SW 1271 (cell line): ENCODE measurements around the gene S1PR1.
"Not testable (repeated sequence)": the region's sequence is repeated elsewhere in the genome, so short reads cannot be mapped to it uniquely, and the experiment has no call there.

Experiments
- DNase-seq, 2 experiments: peaks; one replicate each; lab custom pipeline; 2025; lab: John Stamatoyannopoulos, UW

S1PR1 gene

DNA sequence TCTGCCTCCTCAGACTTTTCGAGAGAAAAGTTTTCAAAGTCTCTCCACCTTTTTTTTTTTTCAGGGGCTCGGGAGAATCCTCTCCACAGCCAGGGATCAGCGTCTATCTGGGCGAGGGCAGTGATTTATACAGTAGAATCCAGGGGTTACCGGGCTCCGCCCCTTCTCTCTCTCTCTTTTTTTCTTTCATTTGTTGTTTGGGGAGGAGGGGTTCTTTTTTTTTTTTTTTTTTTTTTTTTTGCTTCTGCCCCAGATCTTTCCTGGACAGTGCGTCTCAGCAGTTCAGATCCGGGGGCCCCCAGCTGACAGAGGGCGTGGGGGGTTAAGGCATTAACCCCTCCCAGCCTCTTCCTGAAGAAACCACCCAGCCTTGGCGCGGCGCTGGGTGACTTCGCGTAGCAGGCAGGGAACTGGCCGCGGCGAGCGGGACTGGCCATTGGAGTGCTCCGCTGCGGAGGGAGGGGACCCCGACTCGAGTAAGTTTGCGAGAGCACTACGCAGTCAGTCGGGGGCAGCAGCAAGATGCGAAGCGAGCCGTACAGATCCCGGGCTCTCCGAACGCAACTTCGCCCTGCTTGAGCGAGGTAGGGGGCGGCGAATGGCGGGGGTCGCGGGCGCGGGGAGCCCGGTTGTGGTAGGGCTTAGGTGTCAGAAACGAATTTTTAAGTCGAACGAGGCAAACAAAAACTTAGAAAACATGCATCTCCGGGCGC lies at the start of gene S1PR1:
TSS of gene S1PR1 (plus strand) at position 504 of the 713 bp plus-strand sequence. CDS start 1,966 bp downstream, outside the sequence.
- DNase-seq: no peak

DNA sequence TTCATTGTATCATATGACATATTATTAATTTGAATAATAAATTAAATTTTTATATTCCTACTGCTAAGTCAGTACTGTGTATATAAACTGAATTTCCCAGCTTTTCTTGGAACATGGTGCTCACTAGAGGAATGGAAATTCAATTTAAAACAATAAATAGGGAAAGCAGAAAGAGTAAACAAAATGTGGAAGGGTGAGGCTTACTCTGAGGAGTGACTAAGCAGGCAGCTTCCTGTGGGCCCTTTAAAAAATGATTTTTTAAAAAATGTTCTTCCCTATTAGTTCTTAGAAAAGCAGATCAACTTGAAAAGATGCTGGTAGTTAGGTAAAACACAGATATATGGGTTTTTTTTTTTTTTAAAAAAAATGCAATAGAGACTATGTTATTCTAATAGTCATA lies 49.5 kb upstream of the S1PR1 start:
- DNase-seq: no peak

DNA sequence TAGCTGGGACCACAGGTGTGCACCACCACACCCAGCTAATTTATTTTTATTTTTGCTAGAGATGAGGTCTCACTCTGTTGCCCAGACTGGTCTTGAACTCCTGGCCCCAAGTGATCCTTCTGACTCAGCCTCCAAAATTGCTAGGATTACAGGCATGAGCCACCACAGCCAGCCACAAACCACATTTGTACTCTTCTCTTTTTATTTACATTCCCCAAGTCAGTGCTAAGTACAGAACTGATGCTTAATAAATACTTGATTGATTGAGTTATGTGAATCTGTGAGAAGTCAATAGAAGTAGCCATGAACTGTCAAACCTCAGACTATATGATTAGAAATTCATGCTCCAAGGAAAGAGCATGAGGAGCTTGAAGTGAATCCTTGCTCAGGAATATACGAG lies 48.5 kb upstream of the S1PR1 start:
- DNase-seq: no peak

DNA sequence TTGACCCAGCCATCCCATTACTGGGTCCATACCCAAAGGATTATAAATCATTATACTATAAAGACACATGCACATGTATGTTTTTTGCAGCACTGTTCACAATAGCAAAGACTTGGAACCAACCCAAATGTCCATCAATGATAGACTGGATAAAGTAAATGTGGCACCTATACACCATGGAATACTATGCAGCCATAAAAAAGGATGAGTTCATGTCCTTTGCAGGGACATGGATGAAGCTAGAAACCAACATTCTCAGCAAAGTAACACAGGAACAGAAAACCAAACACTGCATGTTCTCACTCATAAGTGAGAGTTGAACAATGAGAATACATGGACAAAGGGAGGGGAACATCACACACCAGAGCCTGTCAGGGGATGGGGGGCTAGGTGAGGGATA lies 47.9 kb upstream of the S1PR1 start:
- not testable (repeated sequence) for DNase-seq

DNA sequence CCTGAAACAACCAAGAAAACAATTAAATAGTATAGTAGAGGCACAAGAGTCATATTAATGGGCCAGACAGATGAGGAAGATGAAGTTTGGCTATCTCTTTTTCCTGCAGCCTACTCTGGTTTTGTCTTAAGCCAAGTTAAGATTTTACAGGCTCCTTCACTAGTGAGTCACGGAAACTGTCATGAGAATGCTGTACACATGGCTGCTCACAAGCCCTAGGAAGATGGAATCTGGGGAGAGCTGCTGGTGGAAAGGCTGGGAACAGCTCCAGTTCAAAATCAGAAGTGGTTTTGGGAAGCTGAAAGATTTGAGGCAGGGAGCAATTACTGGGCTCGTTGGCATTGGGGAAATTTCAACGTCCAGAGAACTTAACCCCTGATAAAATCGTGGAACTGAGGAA lies 46.4 kb upstream of the S1PR1 start:
- DNase-seq: no peak

DNA sequence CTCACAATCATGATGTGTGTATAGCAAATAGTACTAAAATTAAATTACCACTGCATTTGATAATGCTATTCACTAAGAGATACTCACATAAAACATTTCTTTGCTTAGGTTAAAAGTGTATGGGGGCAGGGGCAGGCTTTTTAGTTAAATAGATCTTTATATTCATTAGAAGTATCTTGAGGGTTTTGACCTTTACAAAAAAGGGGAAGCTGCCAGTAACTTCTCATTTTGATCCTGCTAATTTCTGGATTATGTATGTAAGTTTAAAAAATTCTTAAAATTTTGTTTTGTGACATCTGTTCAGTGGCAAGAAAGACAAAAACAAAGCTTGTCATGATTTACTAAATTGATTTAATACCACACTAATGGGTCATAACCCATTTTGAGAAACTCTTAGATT lies 45.8 kb upstream of the S1PR1 start:
- no peak for DNase-seq

DNA sequence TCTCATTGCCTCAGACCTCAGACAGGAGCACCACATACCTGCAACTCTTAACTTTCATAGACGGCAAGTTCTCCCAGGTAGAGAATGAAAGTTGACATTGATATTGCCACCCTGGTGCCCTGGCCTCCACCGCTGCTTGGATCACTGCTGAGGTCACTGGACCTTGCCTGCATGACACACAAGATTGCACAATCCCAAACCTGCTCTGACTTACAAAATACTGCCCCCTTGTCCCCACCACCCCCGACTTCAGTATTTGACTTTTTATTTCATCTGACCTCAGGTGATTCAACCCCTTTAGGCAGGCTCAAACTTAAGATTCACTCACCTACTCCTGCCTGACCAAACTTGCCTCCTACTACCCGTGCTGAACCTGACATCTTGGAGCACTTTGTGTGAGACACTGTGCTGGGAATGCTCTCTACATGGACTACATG lies 43.1 kb upstream of the S1PR1 start:
- no peak for DNase-seq

DNA sequence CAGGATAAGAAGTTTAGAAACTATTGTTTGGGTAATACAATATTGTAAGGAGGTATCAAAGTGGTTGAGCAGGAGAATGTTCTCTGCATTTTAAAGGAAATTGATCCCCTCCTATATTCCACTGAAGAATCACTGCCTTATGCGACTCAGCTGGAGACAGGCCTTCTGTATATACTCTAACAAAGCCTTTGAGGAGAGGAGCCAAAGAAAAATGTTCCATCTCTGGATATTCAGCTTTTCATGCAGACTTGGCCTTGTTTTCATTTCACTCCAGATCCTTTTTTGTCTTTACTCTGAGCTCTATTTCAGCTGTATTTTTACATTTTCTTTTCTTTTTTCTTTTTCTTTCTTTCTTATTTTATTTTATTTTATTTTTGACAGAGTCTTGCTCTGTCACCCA lies 42.1 kb upstream of the S1PR1 start:
- DNase-seq: no peak

DNA sequence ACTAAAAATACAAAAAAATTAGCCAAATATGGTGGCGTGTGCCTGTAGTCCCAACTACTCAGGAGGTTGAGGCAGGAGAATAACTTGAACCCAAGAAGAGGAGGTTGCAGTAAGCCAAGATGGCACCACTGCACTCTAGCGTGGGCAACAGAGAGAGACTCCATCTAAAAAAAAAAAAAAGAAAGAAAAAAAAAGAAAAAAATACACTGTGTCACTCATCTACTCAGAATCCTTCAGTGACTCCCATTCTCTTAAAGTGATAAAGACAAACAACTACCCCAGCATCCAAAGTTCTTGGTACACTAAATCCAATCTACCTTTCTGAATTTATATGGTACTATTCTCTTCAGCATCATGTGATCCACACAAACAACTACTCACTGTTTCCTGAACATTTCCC lies 40.2 kb upstream of the S1PR1 start:
- no peak for DNase-seq

DNA sequence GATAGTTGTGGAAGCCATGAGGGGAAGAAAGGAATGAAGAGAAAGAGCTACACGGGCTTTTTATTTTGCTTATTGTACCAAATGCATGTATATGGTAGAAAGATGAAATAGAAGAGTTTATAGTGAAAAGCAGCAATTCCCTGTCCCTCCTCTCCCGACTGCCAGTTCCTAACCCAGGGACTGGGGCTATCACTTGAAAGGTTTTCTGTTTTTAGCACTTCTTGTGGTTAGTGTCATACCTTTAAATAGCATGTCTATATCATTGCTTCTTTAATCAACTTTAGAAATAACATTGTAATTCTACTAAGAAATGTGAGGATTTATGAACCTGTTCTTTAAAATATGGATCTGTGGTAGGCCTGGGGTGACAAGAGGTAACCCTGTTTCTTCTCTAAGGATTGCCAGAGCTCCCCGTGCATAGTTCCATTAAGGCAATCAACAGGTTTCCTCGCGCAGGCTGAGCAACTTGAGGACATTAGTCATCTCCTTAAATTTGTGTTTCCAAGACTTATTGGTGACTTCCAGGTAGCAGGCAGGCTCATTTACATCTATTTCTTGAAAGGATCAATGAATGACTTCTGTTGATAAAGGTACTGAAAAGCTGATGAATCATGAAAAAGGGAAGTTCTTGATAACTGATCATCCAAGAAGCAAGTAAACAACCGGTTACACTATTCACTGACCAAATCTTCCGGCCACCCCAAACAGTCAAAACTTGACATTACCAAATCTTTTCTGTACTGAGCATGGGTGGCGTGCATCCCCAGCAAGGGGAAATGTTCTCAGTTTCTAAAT lies 37.8 kb upstream of the S1PR1 start:
- DNase-seq: no peak

DNA sequence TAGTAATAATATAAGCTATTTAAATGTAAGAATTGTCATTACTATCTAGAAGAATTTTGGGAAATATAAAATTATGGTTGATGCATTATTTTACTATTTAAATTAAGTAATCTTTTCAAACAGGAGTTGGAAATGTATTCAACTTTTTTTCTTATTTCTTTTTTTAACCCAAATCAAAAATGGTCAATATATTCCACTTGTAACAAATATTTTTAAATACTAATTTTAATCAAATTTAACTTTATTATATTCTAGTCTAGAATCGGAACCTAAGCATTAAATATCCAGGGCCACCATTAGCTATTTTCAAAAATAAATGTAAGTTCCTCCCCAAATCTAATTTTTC lies 37.2 kb upstream of the S1PR1 start:
- no peak for DNase-seq

DNA sequence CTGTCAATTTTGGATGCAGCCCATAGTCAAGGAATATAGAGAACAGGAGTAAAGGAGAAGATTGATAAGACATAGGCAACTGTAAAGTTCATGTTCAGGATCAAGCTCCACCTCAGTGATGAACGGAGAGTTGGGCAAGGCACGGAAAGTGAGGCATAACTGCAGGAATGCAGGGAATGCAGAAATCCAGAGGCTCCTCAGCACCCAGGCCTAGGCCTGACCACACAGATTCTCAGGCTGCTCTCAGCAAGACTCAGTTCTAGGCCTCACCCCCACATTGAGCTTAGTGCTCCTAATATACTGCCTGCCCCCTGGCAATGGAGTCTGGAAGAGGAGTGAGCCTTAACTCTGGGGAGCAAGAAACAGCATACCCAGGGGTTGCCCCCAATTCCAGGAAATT lies 36.3 kb upstream of the S1PR1 start:
- peak; percentile 42 to 73 for DNase-seq

DNA sequence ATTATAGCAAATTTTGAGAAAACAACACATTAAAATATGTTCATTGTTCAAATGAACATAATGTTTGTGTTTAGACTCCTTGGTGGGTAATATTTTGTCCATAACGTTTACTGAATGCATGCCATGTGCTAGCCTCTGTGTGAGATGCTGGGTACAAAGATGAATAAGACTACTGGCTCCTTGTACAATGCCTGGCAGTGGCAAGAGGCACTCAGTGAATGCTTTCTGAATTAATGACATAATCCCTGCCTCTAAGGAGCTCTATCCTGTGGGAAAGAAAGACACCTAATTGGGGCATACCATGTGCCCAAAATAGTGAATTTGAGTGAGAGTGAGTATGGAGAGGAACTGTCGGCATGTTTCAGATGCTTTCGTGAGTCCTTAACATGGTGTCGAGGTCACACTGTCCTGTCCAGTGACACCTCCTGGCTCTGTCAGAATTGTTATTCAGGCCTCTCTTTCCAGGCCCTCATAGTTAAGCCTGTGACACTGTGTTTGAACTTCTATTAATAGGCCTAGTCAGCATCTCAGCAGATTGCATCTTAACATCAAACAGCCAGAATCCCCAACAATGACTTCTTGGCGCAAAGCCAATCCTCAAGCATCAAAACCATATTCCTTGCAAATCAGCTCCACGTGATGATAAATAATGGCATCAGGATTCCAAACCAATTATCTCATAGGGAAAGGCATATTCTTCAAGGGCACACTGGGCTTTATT lies 32.8 kb upstream of the S1PR1 start:
- DNase-seq: no peak

DNA sequence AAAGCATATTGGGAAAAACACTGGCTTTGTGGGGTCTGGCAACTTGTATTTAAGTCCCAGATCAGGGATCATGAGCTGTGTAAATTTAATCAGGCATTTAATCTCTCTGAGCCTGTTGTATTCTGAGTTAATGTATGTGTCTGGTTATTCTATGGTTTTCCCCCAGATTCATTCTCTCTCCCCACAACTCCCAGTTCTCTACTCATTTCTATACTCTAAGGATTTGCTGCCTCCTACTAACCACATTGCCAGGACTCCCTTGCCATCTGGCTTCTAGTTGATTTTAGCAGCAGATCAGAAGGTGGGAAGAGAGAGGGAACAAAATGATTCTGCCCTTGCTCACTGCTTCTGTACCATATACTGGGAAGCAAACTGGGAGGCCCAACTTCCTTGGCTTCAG lies 31.4 kb upstream of the S1PR1 start:
- DNase-seq: no peak

DNA sequence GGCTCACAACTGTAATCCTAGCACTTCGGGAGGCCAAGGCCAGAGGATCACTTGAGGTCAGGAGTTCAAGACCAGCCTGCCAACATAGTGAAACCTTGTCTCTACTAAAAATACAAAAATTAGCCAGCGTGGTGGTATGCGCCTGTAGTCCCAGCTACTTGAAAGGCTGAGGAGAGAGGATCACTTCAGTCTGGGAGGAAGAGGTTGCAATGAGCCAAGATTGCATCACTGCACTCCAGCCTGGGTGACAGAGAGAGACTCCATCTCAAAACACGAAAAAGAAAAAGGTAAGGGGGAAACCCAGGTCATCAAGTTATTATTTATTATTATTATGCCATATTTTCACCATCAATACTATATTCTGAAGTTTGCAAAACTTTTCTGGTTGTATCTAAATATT lies 30.7 kb upstream of the S1PR1 start:
- DNase-seq: not testable (repeated sequence)

DNA sequence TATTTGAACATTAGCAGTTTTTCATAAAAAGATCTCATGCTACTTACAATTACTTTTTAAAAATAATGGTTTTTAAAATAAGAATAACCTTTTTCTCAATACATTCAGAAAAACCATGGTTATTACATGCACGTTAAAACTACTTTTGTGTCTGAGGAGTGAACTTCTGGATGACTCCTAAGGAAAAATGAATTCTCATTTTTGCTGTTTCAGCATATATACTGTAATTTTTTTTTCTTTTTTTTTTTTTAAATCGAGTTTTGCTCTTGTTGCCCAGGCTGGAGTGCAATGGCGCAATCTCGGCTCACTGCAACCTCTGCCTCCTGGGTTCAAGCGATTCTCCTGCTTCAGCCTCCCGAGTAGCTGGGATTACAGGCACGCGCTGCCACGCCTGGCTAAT lies 29.5 kb upstream of the S1PR1 start:
- DNase-seq: not testable (repeated sequence)

DNA sequence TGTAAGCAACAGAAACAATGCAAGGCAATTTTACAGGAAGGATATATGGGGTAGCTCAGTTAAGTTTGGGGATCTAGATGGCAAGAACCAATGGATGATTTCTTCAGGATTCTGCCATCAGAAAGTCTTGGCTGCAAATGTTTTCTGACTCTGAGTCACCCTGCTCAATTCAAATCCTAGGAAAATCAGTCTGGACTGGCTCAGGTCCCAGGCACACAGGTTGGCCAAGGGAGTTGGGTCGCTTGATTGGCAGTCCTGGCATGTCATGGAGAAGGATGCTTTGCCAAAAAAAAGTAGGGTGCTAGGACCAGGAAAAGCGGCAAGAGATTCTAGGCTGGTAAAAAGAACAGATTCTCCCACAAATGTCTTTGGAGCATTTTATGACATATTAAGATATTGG lies 28.9 kb upstream of the S1PR1 start:
- DNase-seq: no peak

DNA sequence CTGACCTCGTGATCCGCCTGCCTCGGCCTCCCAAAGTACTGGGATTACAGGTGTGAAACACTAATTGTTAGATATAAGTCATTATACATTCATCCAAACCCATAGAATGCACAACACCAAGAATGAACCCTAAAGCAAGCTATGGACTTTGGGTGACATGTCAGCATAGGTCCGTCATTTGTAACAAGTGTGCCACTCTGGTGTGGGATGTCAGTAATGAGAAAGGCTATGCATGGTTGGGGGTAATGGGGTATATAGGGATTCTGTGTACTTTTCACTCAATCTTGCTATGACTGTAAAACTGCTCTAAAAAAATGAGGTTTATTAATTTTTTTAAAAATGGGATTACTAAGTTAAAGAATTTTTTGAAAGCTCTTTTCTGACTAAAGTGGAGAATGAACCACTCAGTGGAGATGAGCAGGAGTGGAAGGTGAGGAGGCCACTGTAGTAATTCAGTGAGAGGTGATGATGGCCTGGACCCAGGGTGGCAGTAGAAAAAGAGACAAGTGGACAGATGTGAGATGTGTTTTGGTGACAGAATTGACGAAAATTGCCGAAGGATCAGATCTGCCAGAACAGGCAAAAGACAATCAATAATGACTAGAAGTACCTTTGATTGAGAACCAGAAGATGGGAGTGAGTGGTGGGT lies 21.3 kb upstream of the S1PR1 start:
- no peak for DNase-seq

DNA sequence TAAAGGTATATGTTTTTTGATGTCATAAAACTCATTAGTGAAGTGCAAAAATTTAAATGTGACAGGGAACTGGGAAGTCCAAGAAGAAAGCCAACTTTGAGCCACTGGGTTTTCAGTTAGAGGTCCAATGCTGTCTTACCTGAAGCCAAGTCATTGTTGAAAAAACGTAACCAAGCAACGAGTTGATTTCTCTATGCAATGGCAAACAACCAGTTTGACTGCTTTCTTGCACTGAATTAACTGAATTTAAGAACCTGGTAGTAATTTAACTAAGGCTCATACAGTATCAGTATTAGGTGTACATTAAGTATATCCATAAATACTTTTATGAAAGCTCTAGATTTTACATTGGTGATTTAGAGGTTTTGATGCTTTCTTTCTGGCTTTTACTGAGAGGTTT lies 20.2 kb upstream of the S1PR1 start:
- no peak for DNase-seq

DNA sequence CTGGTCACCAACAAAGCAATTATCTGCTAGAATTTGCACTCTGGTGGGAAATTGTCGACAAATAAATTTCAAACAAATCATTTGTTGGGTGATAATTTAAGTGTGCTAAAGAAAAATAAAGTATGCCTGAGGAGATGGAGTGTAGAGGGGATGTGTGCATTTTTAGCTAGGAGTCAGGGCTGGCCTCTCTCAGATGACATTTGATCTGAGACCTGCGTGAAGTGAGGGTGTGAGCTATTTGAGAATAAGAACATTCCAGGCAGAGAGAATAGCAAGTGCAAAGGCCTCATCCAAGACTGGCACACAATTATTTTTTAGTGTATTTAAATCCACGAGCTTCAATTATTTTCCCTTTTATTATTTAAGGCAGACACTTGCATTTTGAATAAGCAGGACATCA lies 19.7 kb upstream of the S1PR1 start:
- DNase-seq: no peak

DNA sequence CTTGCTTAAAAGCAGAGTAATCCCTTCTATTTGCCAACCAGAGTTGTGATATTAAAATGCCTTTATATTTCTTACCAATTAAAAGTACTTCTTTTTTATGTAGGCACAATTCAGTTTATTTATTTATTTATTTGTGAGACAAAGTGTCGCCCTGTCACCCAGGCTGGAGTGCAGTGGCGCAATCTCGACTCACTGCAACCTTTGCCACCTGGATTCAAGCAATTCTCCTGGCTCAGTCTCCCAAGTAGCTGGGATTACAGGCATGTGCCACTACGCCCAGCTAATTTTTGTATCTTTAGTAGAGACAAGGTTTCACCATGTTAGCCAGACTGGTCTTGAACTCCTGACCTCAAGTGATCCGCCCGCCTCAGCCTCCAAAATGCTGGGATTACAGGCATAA lies 17.9 kb upstream of the S1PR1 start:
- not testable (repeated sequence) for DNase-seq
